NCI-H1092 (cell line): ENCODE data around the gene ASPG.

Source experiments
- DNase-seq: peaks from one replicate; lab custom pipeline; 2025; lab: John Stamatoyannopoulos, UW

Gene ASPG

GRCh38 chr14:104105071-104105821, 19.7 kb downstream of the ASPG start:
- no peak for DNase-seq

GRCh38 chr14:104105822-104106470, 20.4 kb downstream of the ASPG start:
- DNase-seq, result no peak

GRCh38 chr14:104106471-104106991, 21.0 kb downstream of the ASPG start:
- no peak for DNase-seq

GRCh38 chr14:104107101-104107581, 21.6 kb downstream of the ASPG start:
- DNase-seq, result no peak

GRCh38 chr14:104107611-104108569, 22.4 kb downstream of the ASPG start:
- no peak for DNase-seq

- DNase-seq, result no peak
These were observed 23.4 kb downstream of the ASPG start for GRCh38 chr14:104108570-104109541.

- no peak for DNase-seq
These were observed 24.3 kb downstream of the ASPG start for GRCh38 chr14:104109731-104110361.

GRCh38 chr14:104110491-104111209, 25.1 kb downstream of the ASPG start:
- DNase-seq, result no peak

GRCh38 chr14:104111301-104112112, 26.0 kb downstream of the ASPG start:
- no peak for DNase-seq

GRCh38 chr14:104112113-104112505, 26.6 kb downstream of the ASPG start:
- no peak for DNase-seq

GRCh38 chr14:104112609-104113571, 27.4 kb downstream of the ASPG start:
- no peak for DNase-seq

- DNase-seq, result no peak
These were observed 28.3 kb downstream of the ASPG start for GRCh38 chr14:104113631-104114420.

- no peak for DNase-seq
These were observed 29.1 kb downstream of the ASPG start for GRCh38 chr14:104114421-104115130.

- DNase-seq, result no peak
These were observed 29.7 kb downstream of the ASPG start for GRCh38 chr14:104115131-104115600.

- DNase-seq, result no peak
These were observed 30.3 kb downstream of the ASPG start for GRCh38 chr14:104115691-104116287.
